ENCODE data around the gene PSMD9.

The PSMD9 gene

GRCh38 chr12:121893961-121894460 lies 5.4 kb downstream of the PSMD9 start:
- TF ChIP-seq CTCF (conservative IDR thresholded peaks at IDR 0.05; ENCODE audit: control insufficient read depth, insufficient read depth, low read depth, low read length), result no peak
- peak; percentile 82 for DNase-seq (ENCODE audit: low read depth)

GRCh38 chr12:121894633-121895032 lies 6.0 kb downstream of the PSMD9 start:
- DNase-seq (ENCODE audit: low read depth), result peak; percentile 63
- H3K4me3 ChIP-seq (ENCODE audit: control insufficient read depth, low read depth, low read length), result no peak overlapping the region
- TF ChIP-seq CTCF (conservative IDR thresholded peaks at IDR 0.05; ENCODE audit: control insufficient read depth, insufficient read depth, low read depth, low read length), result peak; percentile 31

More at GRCh38 chr12:121893961-121894460, 5.4 kb downstream of the PSMD9 start:
- no peak overlapping the region for H3K4me3 ChIP-seq (ENCODE audit: control insufficient read depth, low read depth, low read length)

GRCh38 chr12:121898287-121898686 lies 9.7 kb downstream of the PSMD9 start:
- no peak for DNase-seq (ENCODE audit: low read depth)
- no peak overlapping the region for H3K4me3 ChIP-seq (ENCODE audit: control insufficient read depth, low read depth, low read length)
- no peak for TF ChIP-seq CTCF (conservative IDR thresholded peaks at IDR 0.05; ENCODE audit: control insufficient read depth, insufficient read depth, low read depth, low read length)

GRCh38 chr12:121899590-121899989 lies 11.0 kb downstream of the PSMD9 start:
- no peak for TF ChIP-seq CTCF (conservative IDR thresholded peaks at IDR 0.05; ENCODE audit: control insufficient read depth, insufficient read depth, low read depth, low read length)
- H3K4me3 ChIP-seq (ENCODE audit: control insufficient read depth, low read depth, low read length), result no peak overlapping the region
- no peak for DNase-seq (ENCODE audit: low read depth)

- no peak for DNase-seq (ENCODE audit: low read depth)
- no peak overlapping the region for H3K4me3 ChIP-seq (ENCODE audit: control insufficient read depth, low read depth, low read length)
- TF ChIP-seq CTCF (conservative IDR thresholded peaks at IDR 0.05; ENCODE audit: control insufficient read depth, insufficient read depth, low read depth, low read length), result no peak
Measured at GRCh38 chr12:121903202-121903601, 14.6 kb downstream of the PSMD9 start.

- no peak overlapping the region for H3K4me3 ChIP-seq (ENCODE audit: control insufficient read depth, low read depth, low read length)
- no peak for TF ChIP-seq CTCF (conservative IDR thresholded peaks at IDR 0.05; ENCODE audit: control insufficient read depth, insufficient read depth, low read depth, low read length)
Measured at GRCh38 chr12:121905746-121906145, 17.2 kb downstream of the PSMD9 start.

GRCh38 chr12:121908702-121909101 lies 20.1 kb downstream of the PSMD9 start:
- no peak overlapping the region for H3K4me3 ChIP-seq (ENCODE audit: control insufficient read depth, low read depth, low read length)
- no peak for TF ChIP-seq CTCF (conservative IDR thresholded peaks at IDR 0.05; ENCODE audit: control insufficient read depth, insufficient read depth, low read depth, low read length)
- no peak for DNase-seq (ENCODE audit: low read depth)

More at GRCh38 chr12:121905746-121906145, 17.2 kb downstream of the PSMD9 start:
- no peak for DNase-seq (ENCODE audit: low read depth)

Measured in fibroblast of mammary gland (primary cell).